ENCODE results near the gene SLC25A11. TPM values are rescaled to one million over a fixed set of nuclear protein-coding genes. Genes with fewer than 3 reads are reported as not detected.
A peak's percentile ranks its signal among the peaks of the same experiment; 100 is the strongest.
"Not testable (repeated sequence)": the region's sequence is repeated elsewhere in the genome, so short reads cannot be mapped to it uniquely, and the experiment has no call there.

Gene SLC25A11
- polyA plus RNA-seq, 6 donors from 2014 or later: 61.0 to 89.1 (median 71.4) TPM

DNA sequence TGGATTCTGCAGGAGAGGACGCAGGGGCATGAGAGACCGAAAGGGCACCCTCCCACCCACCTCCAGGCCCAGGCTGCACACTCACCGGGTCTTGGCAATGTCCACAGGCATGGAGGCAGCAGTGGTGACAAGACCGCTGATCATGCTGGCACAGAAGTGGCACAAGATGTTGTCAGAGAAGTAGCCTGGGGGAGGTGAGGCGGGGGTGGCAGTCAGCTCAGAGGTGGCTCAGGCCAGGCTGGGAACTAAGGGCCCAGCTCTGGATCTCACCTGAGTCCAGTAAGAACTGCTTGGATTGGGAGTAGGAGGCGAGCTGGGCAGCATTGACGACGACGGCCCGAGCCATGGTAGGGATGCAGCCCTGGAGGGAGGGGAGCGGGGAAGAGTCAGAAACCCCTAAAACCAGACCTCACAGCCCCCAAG, 1.8 kb downstream of the SLC25A11 start:
- H3K27me3 Mint-ChIP-seq: peaks cover 11 to 15% (median 15%) of the 10 kb centered on the region in 3 donors
- peak overlapping the region; percentile 66 to 99 (median 98) for H3K4me3 Mint-ChIP-seq
- peaks cover 5 to 17% of the 10 kb centered on the region in 2 donors for H3K36me3 Mint-ChIP-seq
- DNase-seq (no peak), ATAC-seq (ENCODE audit: low read depth in 2 of 2) (no peak)
- H3K27ac Mint-ChIP-seq: peak overlapping the region in 2 of 6 donors; percentile 47 to 67
- H3K9me3 Mint-ChIP-seq: no peaks in the 10 kb centered on the region
- H3K4me1 Mint-ChIP-seq: peaks cover 54 to 69% (median 68%) of the 10 kb centered on the region in 3 donors

DNA sequence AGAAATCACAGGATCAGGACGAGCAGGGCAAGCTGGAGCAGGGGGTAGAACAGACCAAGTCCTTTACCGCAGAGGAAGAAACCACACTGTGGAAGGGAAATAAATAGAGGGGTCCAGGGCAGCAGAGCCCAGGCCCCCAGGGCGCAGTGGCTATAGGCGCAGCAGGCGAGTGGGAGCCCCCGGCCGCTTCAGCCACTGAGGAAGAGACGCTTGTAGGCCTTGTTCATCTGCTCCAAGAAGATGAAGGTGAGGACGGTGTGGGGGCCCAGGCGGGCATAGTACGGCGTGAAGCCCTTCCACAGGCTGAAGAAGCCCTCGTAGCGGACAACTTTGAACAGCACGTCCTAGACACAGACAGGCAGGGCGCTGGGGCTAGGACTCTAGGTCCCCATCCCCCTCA, 2.3 kb downstream of the SLC25A11 start:
- peak overlapping the region in 6 of 8 donors; percentile 8 to 99 (median 98) for H3K4me3 Mint-ChIP-seq
- peaks cover 54 to 66% (median 64%) of the 10 kb centered on the region in 3 donors for H3K4me1 Mint-ChIP-seq
- H3K9me3 Mint-ChIP-seq: no peaks in the 10 kb centered on the region
- ATAC-seq (ENCODE audit: low read depth in 2 of 2): no peak
- H3K36me3 Mint-ChIP-seq: peaks cover 5 to 12% of the 10 kb centered on the region in 2 donors
- peaks cover 12 to 21% (median 19%) of the 10 kb centered on the region in 3 donors for H3K27me3 Mint-ChIP-seq
- peak overlapping the region in 2 of 6 donors; percentile 22 to 58 for H3K27ac Mint-ChIP-seq
- no peak for DNase-seq

DNA sequence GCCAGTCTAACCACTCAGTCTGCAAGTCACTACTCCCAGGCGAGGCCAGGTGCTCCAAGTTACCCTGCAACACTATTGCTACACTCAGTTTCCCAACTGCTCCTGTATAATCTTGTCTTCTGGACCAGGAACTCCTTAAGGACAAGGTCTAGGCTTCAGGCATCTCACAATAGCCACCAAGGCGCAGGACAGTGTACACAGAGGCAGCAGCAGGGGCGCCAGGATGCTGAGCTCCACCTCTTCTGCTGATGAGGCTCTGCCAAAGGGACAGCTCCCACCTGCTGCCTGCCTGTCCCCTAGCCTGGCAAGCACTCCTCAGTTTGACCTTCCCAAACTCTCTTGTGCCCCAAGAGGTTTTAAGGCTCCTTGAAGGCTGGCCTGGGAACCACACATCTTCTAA, 3.4 kb downstream of the SLC25A11 start:
- no peaks in the 10 kb centered on the region for H3K9me3 Mint-ChIP-seq
- peak overlapping the region in 2 of 6 donors; percentile 14 to 28 for H3K27ac Mint-ChIP-seq
- H3K36me3 Mint-ChIP-seq: peaks cover 5% of the 10 kb centered on the region in 2 donors
- peaks cover 12 to 30% (median 30%) of the 10 kb centered on the region in 3 donors for H3K27me3 Mint-ChIP-seq
- H3K4me3 Mint-ChIP-seq: peak overlapping the region in 2 of 8 donors; percentile 9 to 35
- DNase-seq: no peak
- no peak for ATAC-seq (ENCODE audit: low read depth in 2 of 2)
- H3K4me1 Mint-ChIP-seq: peaks cover 52 to 64% (median 61%) of the 10 kb centered on the region in 3 donors

DNA sequence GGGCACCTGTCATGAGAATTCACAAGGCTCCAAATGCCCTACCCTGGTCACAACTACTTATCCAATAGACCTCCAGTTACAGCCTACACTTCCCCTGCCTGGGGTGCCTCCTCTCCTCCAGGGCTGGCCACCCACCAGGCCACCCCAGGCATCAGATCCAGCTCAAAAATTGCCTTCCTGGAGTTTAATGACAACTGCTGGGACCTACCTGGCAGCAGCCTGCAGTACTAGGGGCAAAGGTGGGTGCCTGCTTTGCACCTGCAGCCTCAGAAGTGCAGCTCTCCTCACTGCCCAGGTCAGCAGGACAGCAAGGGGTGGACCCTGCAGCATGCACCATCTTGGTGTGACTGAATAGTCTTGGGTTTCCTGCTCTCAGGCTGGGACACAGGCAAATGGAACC, 4.2 kb downstream of the SLC25A11 start:
- Mint-ChIP-seq H3K27ac (peak overlapping the region in 1 of 6 donors; percentile 52), H3K36me3 (peaks cover 11 to 12% of the 10 kb centered on the region in 2 donors), H3K4me1 (peaks cover 50 to 63% (median 61%) of the 10 kb centered on the region in 3 donors), H3K27me3 (peaks cover 15 to 36% (median 33%) of the 10 kb centered on the region in 3 donors), H3K9me3 (no peaks in the 10 kb centered on the region), H3K4me3 (no peak overlapping the region)
- no peak for ATAC-seq (ENCODE audit: low read depth in 2 of 2)
- no peak for DNase-seq

DNA sequence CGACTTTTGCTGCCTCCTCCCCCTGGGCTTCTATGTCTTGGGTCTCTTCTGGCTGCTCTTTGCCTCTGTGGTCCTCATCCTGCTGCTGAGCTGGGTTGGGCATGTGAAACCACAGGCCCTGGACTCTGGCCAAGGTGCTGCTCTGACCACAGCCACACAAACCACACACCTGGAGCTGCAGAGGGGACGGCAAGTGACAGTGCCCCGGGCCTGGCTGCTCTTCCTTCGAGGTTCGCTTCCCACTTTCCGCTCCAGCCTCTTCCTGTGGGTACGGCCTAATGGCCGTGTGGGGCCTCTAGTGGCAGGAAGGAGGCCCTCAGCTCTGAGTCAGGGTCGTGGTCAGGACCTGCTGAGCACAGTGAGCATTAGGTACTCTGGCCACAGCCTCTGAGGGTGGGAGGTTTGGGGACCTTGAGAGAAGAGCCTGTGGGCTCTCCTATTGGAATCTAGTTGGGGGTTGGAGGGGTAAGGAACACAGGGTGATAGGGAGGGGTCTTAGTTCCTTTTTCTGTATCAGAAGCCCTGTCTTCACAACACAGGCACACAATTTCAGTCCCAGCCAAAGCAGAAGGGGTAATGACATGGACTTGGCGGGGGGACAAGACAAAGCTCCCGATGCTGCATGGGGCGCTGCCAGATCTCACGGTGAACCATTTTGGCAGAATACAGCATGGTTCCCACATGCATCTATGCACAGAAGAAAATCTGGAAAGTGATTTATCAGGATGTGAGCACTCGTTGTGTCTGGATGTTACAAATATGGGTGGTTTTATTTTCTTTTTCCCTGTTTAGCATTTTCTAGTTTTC, 5.5 kb downstream of the SLC25A11 start:
- H3K9me3 Mint-ChIP-seq: no peaks in the 10 kb centered on the region
- peaks cover 17 to 39% (median 33%) of the 10 kb centered on the region in 3 donors for H3K27me3 Mint-ChIP-seq
- peaks cover 49 to 59% (median 55%) of the 10 kb centered on the region in 3 donors for H3K4me1 Mint-ChIP-seq
- ATAC-seq (ENCODE audit: low read depth in 2 of 2): no peak
- peak overlapping the region in 2 of 6 donors; percentile 42 to 45 for H3K27ac Mint-ChIP-seq
- peak overlapping the region in 1 of 8 donors; percentile 61 for H3K4me3 Mint-ChIP-seq
- H3K36me3 Mint-ChIP-seq: peaks cover 7 to 21% of the 10 kb centered on the region in 2 donors
- DNase-seq: no peak

DNA sequence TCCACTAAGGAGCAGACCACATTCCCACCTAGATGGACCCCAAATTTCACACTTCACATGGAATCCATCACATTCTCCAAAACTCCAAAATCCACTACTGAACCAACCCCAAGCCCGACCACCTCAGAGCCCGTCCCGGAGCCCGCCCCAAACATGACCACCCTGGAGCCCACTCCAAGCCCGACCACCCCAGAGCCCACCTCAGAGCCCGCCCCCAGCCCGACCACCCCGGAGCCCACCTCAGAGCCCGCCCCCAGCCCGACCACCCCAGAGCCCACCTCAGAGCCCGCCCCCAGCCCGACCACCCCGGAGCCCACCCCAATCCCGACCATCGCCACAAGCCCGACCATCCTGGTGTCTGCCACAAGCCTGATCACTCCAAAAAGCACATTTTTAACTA, 6.2 kb downstream of the SLC25A11 start:
- no peak for ATAC-seq (ENCODE audit: low read depth in 2 of 2)
- H3K27ac Mint-ChIP-seq: no peak overlapping the region
- H3K27me3 Mint-ChIP-seq: peaks cover 17 to 39% (median 33%) of the 10 kb centered on the region in 3 donors
- H3K4me3 Mint-ChIP-seq: no peak overlapping the region
- peaks cover 7 to 21% of the 10 kb centered on the region in 2 donors for H3K36me3 Mint-ChIP-seq
- no peak for DNase-seq
- peaks cover 44 to 54% (median 47%) of the 10 kb centered on the region in 3 donors for H3K4me1 Mint-ChIP-seq
- H3K9me3 Mint-ChIP-seq: no peaks in the 10 kb centered on the region

DNA sequence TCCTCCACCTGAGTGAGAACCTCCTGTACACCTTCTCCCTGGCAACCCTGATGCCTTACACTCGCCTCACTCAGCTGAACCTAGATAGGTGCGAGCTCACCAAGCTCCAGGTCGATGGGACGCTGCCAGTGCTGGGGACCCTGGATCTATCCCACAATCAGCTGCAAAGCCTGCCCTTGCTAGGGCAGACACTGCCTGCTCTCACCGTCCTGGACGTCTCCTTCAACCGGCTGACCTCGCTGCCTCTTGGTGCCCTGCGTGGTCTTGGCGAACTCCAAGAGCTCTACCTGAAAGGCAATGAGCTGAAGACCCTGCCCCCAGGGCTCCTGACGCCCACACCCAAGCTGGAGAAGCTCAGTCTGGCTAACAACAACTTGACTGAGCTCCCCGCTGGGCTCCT, 7.1 kb downstream of the SLC25A11 start:
- Mint-ChIP-seq H3K4me1 (peaks cover 39 to 49% (median 40%) of the 10 kb centered on the region in 3 donors), H3K36me3 (peaks cover 7 to 21% of the 10 kb centered on the region in 2 donors), H3K27me3 (peaks cover 17 to 39% (median 33%) of the 10 kb centered on the region in 3 donors), H3K4me3 (peak overlapping the region in 2 of 8 donors; percentile 44 to 61), H3K9me3 (no peaks in the 10 kb centered on the region), H3K27ac (peak overlapping the region in 1 of 6 donors; percentile 84)
- ATAC-seq (ENCODE audit: low read depth in 2 of 2) (no peak), DNase-seq (no peak)

DNA sequence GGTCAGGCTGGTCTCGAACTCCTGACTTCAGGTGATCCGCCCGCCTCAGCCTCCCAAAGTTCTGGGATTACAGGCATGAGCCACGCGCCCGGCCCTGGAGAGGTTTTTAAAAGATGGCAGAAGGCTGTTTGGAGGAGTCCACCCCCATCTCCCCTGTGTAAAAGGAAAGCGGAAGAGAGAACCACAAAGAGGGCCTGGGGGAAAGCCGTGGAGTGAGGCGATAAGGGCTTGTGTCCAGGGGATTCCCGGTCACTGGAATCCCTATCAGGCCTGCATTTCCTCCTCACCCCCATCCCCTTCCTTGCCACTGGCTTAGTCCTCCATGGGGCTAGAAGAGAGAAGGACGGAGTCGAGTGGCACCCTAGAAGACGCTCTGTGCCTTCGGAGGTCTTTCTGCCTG, 7.9 kb downstream of the SLC25A11 start, which contains the start of gene GP1BA:
Gene GP1BA, plus strand, starts transcription at position 315 of the 400 bp plus-strand sequence. CDS start 328 bp downstream, outside the sequence.
- peaks cover 17 to 39% (median 33%) of the 10 kb centered on the region in 3 donors for H3K27me3 Mint-ChIP-seq
- ATAC-seq (ENCODE audit: low read depth in 2 of 2) (peak; percentile 41 to 47), DNase-seq (no peak)
- H3K9me3 Mint-ChIP-seq: no peaks in the 10 kb centered on the region
- H3K27ac Mint-ChIP-seq: peak within 1 kb of the TSS in 2 of 6 donors; percentile 84 to 90
- H3K4me3 Mint-ChIP-seq: peak within 1 kb of the TSS in 4 of 8 donors; percentile 1 to 77 (median 58)
- H3K36me3 Mint-ChIP-seq: peaks cover 7 to 21% of the 10 kb centered on the region in 2 donors
- peaks cover 37 to 45% (median 40%) of the 10 kb centered on the region in 3 donors for H3K4me1 Mint-ChIP-seq

DNA sequence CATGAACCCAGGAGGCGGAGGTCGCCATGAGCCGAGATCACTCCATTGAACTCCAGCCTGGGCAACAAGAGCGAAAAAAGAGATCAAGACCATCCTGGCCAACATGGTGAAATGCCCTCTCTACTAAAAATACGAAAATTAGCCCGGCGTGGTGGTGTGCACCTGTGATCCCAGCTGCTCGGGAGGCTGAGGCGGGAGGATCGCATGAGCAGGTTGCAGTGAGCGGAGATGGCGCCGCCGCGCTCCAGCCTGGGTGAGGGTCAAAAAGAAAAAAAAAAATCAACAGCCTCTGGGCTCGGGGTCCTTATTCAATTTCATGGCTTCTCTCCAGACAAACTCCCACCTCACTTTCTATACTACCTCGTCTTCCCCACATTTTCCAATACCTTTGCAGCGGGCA, 11.0 kb downstream of the SLC25A11 start:
- Mint-ChIP-seq H3K4me3 (no peak overlapping the region), H3K36me3 (peaks cover 11 to 21% of the 10 kb centered on the region in 2 donors), H3K4me1 (peaks cover 25 to 35% (median 26%) of the 10 kb centered on the region in 3 donors), H3K27me3 (peaks cover 9 to 32% (median 26%) of the 10 kb centered on the region in 3 donors), H3K27ac (no peak overlapping the region), H3K9me3 (no peaks in the 10 kb centered on the region)
- DNase-seq (no peak), ATAC-seq (ENCODE audit: low read depth in 2 of 2) (no peak)

DNA sequence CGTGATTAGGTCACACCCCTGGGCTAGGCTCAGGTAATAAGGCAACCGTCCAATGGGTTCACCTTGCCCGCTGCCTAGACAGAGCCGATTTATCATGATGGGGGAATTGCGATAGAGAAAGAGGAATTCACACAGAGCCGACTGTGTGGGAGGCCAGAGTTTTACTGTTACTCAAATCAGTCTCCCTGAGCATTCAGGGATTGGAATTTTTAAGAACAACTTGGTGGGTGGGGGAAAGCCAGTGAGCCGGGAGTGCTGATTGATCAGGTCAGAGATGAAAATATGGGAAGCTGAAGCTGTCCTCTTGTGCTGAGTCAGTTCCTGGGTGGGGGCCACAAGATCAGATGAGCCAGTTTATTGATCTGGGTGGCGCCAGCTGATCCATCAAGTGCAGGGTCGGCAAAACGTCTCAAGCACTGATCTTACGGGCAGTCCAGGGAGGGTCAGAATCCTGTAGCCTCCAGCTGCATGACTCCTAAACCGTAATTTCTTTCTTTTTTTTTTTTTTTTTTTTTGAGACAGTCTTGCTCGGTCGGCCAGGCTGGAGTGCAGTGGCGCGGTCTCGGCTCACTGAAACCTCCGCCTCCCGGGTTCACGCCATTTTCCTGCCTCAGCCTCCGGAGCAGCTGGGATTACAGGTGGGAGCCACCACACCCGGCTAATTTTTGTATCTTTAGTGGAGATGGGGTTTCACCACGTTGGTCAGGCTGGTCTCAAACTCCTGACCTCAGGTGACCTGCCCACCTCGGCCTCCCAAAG, 13.1 kb downstream of the SLC25A11 start:
- H3K36me3 Mint-ChIP-seq: peaks cover 11 to 19% of the 10 kb centered on the region in 2 donors
- not testable (repeated sequence) for H3K9me3 Mint-ChIP-seq; DNase-seq; H3K4me3 Mint-ChIP-seq; ATAC-seq (ENCODE audit: low read depth in 2 of 2)
- H3K27me3 Mint-ChIP-seq: peaks cover 6 to 12% (median 7%) of the 10 kb centered on the region in 3 donors
- peak overlapping the region in 1 of 6 donors; percentile 25 for H3K27ac Mint-ChIP-seq
- H3K4me1 Mint-ChIP-seq: peaks cover 10 to 18% (median 11%) of the 10 kb centered on the region in 3 donors

DNA sequence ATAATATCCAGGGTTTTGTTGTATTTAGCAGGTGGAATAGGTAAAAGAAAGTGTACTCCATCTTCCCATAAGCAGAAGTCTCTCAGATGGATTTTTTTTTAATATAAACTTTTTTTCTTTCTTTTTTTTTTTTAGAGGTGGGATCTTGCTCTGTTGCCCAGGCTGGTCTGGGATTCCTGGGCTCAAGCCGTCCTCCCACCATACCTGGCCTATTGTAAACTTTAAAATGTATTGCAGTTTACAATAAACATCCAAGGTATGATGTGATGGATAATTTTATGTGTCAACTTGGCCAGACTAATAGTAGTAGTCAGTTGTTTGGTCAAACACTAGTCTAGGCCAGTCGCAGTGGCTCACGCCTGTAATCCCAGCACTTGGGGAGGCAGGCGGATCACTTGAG, 18.5 kb downstream of the SLC25A11 start:
- no peak overlapping the region for H3K27ac Mint-ChIP-seq
- no peaks in the 10 kb centered on the region for H3K27me3 Mint-ChIP-seq
- ATAC-seq (ENCODE audit: low read depth in 2 of 2): no peak
- H3K4me3 Mint-ChIP-seq: peak overlapping the region in 1 of 8 donors; percentile 5
- peaks cover 0 to 3% (median 0%) of the 10 kb centered on the region in 3 donors for H3K4me1 Mint-ChIP-seq
- H3K9me3 Mint-ChIP-seq: no peaks in the 10 kb centered on the region
- no peak for DNase-seq
- peaks cover 0 to under 1% of the 10 kb centered on the region in 2 donors for H3K36me3 Mint-ChIP-seq

DNA sequence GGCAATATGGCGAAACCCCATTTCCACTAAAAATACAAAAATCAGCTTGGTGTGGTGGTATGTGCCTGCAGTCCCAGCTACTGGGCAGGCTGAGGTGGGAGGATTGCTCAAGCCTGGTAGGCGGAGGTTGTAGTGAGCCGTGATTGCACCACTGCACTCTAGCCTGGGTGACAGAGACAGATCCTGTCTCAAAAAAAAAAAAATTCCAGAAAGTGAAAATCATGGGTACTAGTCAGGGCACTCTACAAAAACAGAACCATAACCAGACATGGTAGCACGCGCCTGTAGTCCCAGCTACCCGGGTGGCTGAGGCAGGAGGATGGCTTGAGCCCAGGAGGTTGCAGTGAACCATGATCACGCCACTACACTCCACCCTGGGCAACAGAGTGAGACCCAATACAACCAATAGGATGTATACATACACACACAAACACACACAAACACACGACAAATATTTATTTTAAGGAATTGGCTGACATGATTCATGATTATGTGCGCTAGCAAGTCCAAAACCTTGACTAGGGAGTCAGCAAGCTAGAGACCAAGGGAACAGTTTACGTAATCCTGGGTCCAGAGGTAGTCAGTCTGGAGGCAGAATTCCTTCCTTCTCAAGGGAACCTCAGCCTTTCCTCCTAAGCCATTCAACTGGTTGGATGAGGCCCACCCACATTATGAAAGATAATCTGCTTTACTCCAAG, 19.3 kb downstream of the SLC25A11 start:
- H3K4me1 Mint-ChIP-seq: peaks cover 0 to 3% (median 0%) of the 10 kb centered on the region in 3 donors
- H3K27me3 Mint-ChIP-seq: no peaks in the 10 kb centered on the region
- no peak overlapping the region for H3K27ac Mint-ChIP-seq
- no peaks in the 10 kb centered on the region for H3K36me3 Mint-ChIP-seq
- ATAC-seq (ENCODE audit: low read depth in 2 of 2) (no peak), DNase-seq (no peak)
- no peaks in the 10 kb centered on the region for H3K9me3 Mint-ChIP-seq
- no peak overlapping the region for H3K4me3 Mint-ChIP-seq

All from naive B cell (primary cell).